Pancreas (tissue), 10 donors: ENCODE results near the gene LRBA. TPM values are rescaled to one million over a fixed set of nuclear protein-coding genes. Genes with fewer than 3 reads are reported as not detected.

Source experiments
- ATAC-seq, 4 donors: fragments of 200-7000 bp; cut with Tn5 transposase; one replicate each; pipeline versions ENCODE4 v1.8.0 to v1.9.1; 2020; ENCODE audit warnings: mild to moderate bottlenecking in 4 of 4, moderate library complexity in 4 of 4
- DNase-seq, 6 donors: peaks; one replicate each; pipeline ENCODE4 v3.0.0-alpha.2; 2020
- FAIRE-seq: peaks from 2 replicates; lab custom pipeline; 2012; peaks lifted over from hg19 to GRCh38; lab: Jason Lieb, UNC
- H3K27ac ChIP-seq, 4 donors: fragments of 200-600 bp; sonication (generic); 1 replicate in 3 of 4; 2 replicates in 1 of 4; pipeline versions ENCODE4 v1.5.0 to v1.8.0; 2020
- H3K27me3 ChIP-seq, 4 donors: fragments of 200-600 bp; one replicate each; pipeline ENCODE4 v1.8.0; 2021
- H3K36me3 ChIP-seq, 3 donors: fragments of 200-600 bp; sonication (generic) in 1 of 3; one replicate each; pipeline versions ENCODE4 v1.5.0 to v1.8.0; 2020 to 2021
- H3K4me1 ChIP-seq, 3 donors: fragments of 200-600 bp; one replicate each; pipeline ENCODE4 v1.8.0; 2021
- H3K4me3 ChIP-seq, 4 donors: fragments of 200-600 bp; sonication (generic) in 2 of 4; one replicate each; pipeline versions ENCODE4 v1.5.0 to v1.8.0; 2020 to 2021
- H3K9me3 ChIP-seq, 4 donors: fragments of 200-600 bp; one replicate each; pipeline ENCODE4 v1.8.0; 2021
- WGBS, 2 donors: extraction: QIAGEN DNeasy Blood & Tissue Kit; methylation state at CpG; one replicate each; pipeline ENCODE4 v1.1.7; 2013; 5-methylcytosine and 5-hydroxymethylcytosine counted together
- intact Hi-C, 3 donors: fragments of 100-400 bp; cut with DNase I; formaldehyde crosslinking; loops; one replicate each; pipeline versions ENCODE4 v1.11.1 to v1.14.2; 2022
- polyA plus RNA-seq, 2 donors: library from polyadenylated mRNA; stranded (reverse); fragments of 200-250 nt; gene quantifications; one replicate each; pipeline ENCODE4 v1.2.3, GENCODE V29; 2013
- total RNA-seq, 6 donors: library from RNA; stranded (reverse); fragmentation: NEBNext Ultra II Directional in 4 of 6; extraction: Animal tissue kit (Norgen Biotek cat#: 25700) in 4 of 6; gene quantifications; one replicate each; pipeline versions ENCODE4 v1.2.1 to v1.2.4, GENCODE V29; 2021 to 2023
- TF ChIP-seq, protein P1 (sequence below), 4 donors: fragments of 200-600 bp; sonication (generic) in 3 of 4; IDR thresholded peaks; one replicate each; pipeline versions ENCODE4 v1.5.0 to v1.8.0; 2021; ENCODE audit warnings: antibody characterized with exemption in 4 of 4
- donor health status: healthy with polysubstance abuse.
- donor health status: DM: no; HTN: no; CAD: no; lungs with moderate emphysema.
- donor health status: DM: no; HTN: no; CAD: no.
- donor health status: control.
- donor health status: control.
- donor health status: Bipolar disorder and iron deficiency.
- donor health status: DM: yes; HTN: yes; CAD: no.
- donor health status: DM: no; HTN: no; CAD: no.
- donor health status: DM: no; HTN: no; CAD: no.
- donor health status: DM: yes; HTN: yes; CAD: no.

The LRBA gene
- total and polyA plus RNA-seq, 8 donors = 6.6 to 35.3 (median 22.3) TPM

DNA sequence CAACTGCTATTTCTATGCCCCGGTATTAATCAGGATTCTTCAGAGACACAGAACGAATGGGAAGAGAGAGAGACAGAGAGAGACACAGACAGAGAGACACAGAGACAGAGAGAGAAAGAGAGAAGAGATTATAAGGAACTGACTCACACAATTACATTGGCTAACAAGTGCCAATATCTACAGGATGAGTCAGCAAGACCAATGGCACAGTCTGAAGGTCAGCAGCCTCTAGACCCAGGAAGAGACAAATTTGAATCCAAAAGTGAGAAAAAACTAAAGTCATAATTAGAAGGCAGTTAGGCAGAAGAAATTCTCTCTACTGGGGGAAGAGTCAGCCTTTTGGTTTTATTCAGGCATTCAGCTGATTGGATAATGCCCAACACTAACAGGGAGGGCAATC is 245.8 kb downstream of the LRBA start:
- WGBS, 2 donors = 85 to 89% methylated on average over 2 of the region's 2 CpGs
- no peaks in the 10 kb centered on the region for H3K27me3 ChIP-seq
- TF ChIP-seq, protein P1, sequence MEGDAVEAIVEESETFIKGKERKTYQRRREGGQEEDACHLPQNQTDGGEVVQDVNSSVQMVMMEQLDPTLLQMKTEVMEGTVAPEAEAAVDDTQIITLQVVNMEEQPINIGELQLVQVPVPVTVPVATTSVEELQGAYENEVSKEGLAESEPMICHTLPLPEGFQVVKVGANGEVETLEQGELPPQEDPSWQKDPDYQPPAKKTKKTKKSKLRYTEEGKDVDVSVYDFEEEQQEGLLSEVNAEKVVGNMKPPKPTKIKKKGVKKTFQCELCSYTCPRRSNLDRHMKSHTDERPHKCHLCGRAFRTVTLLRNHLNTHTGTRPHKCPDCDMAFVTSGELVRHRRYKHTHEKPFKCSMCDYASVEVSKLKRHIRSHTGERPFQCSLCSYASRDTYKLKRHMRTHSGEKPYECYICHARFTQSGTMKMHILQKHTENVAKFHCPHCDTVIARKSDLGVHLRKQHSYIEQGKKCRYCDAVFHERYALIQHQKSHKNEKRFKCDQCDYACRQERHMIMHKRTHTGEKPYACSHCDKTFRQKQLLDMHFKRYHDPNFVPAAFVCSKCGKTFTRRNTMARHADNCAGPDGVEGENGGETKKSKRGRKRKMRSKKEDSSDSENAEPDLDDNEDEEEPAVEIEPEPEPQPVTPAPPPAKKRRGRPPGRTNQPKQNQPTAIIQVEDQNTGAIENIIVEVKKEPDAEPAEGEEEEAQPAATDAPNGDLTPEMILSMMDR (IDR thresholded peaks at IDR 0.05) = no peak
- no peak for FAIRE-seq
- ATAC-seq = peak; percentile 93 to 95 (median 94)
- peak in 4 of 6 donors; percentile 18 to 42 (median 24) for DNase-seq
- no peak overlapping the region for H3K4me3 ChIP-seq
- no peak overlapping the region for H3K27ac ChIP-seq
- H3K36me3 ChIP-seq = no peaks in the 10 kb centered on the region
- H3K9me3 ChIP-seq = no peaks in the 10 kb centered on the region
- intact Hi-C loops = no loop called here
- peaks cover 0 to 7% (median 0%) of the 10 kb centered on the region in 3 donors for H3K4me1 ChIP-seq

DNA sequence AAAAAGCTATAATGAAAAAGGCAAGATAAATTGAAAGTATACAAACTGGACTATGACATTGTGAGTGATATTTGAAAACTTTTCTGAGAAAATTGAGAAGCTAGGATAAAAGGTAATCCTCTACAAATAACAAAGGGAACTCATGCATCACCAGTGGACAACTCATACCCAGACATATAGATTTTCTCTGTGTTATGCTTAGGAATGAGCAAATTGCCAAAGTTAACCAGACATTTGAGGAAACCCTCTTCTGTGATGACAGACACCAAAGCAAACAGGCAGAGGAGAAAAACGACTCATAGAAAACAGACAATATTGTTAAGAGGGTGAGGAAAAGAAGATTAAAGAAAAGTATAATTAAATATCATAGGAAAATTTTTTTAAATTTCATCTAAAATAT is 246.6 kb downstream of the LRBA start:
- 73 to 95% methylated on average over 1 of the region's 1 CpG for WGBS, 2 donors
- no peaks in the 10 kb centered on the region for H3K36me3 ChIP-seq
- H3K9me3 ChIP-seq = no peaks in the 10 kb centered on the region
- no peak for ATAC-seq
- FAIRE-seq = no peak
- H3K27ac ChIP-seq = no peak overlapping the region
- TF ChIP-seq, protein P1 (IDR thresholded peaks at IDR 0.05) = no peak
- H3K27me3 ChIP-seq = no peaks in the 10 kb centered on the region
- intact Hi-C loops = no loop called here
- no peak for DNase-seq
- H3K4me1 ChIP-seq = peaks cover 0 to 4% (median 0%) of the 10 kb centered on the region in 3 donors
- no peak overlapping the region for H3K4me3 ChIP-seq

DNA sequence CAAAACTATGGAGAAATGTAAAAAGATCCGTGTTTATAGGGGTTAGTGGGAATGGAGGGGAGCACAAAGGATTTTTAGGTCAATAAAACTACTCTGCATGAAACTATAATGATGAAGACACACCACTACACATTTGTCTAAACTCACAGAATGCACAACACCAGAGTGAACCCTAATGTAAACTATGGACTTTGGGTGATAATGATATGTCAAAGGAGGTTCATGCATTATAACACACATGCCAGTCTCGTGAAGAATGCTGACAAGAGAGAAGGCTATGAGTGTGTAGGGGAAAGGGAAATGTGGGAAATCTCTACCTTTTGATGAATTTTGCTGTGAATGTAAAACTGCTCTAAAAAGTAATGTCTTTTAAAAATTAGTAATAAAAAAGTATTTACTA is 249.9 kb downstream of the LRBA start:
- ATAC-seq (no peak), DNase-seq (no peak), FAIRE-seq (no peak)
- Histone ChIP-seq H3K4me1 (no peaks in the 10 kb centered on the region), H3K27ac (no peak overlapping the region), H3K4me3 (no peak overlapping the region), H3K36me3 (no peaks in the 10 kb centered on the region), H3K9me3 (no peaks in the 10 kb centered on the region), H3K27me3 (no peaks in the 10 kb centered on the region)
- TF ChIP-seq, protein P1 (IDR thresholded peaks at IDR 0.05) = no peak
- intact Hi-C loops = no loop called here
- 93 to 98% methylated on average over 2 of the region's 2 CpGs for WGBS, 2 donors

DNA sequence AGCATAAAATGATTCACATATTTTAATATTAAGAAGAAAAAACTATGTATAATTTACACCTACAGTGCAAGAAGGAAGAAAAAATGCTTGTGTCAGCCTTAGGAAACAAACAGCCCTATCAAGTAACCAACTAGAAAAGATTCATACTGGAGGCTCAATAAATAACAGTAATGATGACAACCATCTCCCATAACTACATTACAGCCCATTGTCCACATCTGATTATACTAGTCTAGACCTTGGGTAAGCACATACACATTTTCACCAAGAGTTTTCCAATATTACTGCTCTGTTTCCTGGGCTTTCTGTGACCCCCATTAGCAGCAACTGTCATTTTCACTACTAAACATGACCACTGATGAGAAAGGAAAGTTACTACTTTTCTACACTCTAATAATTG is 263.4 kb downstream of the LRBA start:
- ATAC-seq (no peak), DNase-seq (no peak), FAIRE-seq (no peak)
- peaks cover 0 to 8% (median 5%) of the 10 kb centered on the region in 3 donors for H3K4me1 ChIP-seq
- H3K36me3 ChIP-seq = no peaks in the 10 kb centered on the region
- H3K9me3 ChIP-seq = no peaks in the 10 kb centered on the region
- H3K27ac ChIP-seq = no peak overlapping the region
- intact Hi-C loops = no loop called here
- no peaks in the 10 kb centered on the region for H3K27me3 ChIP-seq
- no peak overlapping the region for H3K4me3 ChIP-seq
- TF ChIP-seq, protein P1 (IDR thresholded peaks at IDR 0.05) = no peak

DNA sequence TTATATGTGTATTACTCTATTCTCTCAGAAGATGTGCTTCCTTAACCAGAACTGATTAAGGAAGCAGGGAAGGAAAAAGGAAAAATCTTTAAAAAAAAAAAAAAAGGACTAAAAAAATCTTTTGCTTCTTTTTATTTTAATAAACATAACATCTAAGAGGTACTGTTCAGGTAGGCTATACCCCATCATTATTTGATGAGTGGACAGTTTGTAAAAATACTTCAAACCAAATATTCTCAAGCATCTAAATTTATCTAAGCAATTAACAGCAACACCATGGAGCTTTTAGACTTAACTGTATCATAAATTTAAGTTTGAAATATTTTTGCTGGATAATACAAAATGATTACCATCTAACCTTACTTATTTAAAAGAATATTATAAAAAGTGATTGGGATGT is 264.3 kb downstream of the LRBA start:
- DNase-seq = no peak
- no peak for FAIRE-seq

More for the DNA sequence above, 264.3 kb downstream of the LRBA start:
- Histone ChIP-seq H3K27ac (no peak overlapping the region), H3K36me3 (no peaks in the 10 kb centered on the region), H3K4me1 (peaks cover 0 to 8% (median 5%) of the 10 kb centered on the region in 3 donors), H3K27me3 (no peaks in the 10 kb centered on the region), H3K9me3 (no peaks in the 10 kb centered on the region), H3K4me3 (no peak overlapping the region)
- ATAC-seq = no peak
- TF ChIP-seq, protein P1 (IDR thresholded peaks at IDR 0.05) = no peak
- intact Hi-C loops = no loop called here
